GM19397 (cell line): ENCODE results near the gene TNFRSF19.

Source experiments
- ATAC-seq: cut with Tn5 transposase; IDR thresholded peaks from one replicate; pipeline ENCODE4 v1.9.1; 2021; ENCODE audit warnings: mild to moderate bottlenecking, moderate library complexity; ENCODE audit not compliant: unreplicated experiment

TNFRSF19 gene

DNA sequence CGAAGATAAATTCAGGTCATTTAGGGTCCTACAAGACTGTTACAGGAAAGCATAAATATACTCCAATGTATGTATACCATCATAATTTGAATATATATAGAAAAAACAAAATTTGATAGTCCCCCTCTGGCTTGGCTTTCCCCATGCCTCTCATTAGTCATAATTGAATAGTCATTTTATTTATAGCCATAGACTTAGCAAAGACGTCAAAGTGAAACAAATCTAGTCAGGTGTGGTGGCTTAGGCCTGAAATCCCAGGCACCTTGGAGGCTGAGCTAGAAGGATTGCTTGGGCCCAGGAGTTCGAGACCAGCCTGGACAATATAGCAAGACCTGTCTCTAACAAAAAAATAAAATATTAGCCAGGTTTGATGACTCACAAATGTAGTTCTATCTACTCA is 141.1 kb downstream of the TNFRSF19 start:
- no peak for ATAC-seq

DNA sequence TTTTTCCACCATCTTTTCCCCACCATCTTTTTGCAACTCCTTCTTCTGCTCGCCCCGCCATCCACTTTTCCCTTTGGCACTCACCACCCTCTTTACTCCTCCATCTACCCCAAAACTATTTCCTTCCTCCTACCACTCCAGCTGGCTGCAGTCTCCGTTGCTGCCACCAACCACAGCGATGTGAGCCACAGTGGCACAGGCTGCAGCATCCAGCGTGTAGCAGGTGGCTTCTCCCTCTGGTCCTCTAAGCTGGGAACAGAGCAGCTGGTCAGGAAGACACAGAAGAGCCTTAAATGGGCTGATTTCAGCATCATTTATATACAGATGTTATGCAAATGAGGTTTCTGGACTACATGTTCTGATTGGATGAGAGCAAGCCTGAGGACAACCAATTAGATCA is 144.5 kb downstream of the TNFRSF19 start:
- no peak for ATAC-seq

DNA sequence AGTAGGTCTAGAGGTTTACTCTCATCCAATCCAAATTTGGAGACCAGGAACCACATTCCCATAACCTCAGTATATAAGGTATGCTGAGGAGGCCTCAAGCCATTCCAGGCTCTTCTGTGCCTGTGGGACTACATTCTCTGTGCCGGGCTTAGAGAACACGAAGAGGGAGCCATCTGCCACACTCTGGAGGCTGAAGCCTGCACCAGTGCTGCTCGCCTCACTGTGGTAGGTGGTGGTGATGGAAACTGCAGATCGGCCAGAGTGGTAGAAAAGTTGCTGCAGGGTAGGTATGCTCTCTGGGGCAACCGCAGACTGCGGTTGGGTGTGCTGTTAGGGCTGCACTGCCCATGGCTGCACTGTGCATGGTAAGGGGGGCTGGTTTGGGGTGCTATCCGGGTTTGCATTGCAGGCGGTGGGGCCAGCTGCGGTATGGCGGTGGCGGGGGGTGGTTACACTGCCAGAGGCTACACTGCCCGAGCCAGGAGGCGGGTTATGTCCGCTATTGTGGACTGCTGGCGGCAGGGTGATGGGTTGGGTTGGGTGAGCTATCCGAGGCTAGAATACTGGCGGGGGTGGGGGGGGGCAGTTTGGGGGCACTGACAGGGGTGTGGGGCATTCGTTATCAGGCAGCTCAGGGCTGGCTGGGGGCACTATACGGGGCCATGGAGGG is 145.0 kb downstream of the TNFRSF19 start:
- no peak for ATAC-seq

DNA sequence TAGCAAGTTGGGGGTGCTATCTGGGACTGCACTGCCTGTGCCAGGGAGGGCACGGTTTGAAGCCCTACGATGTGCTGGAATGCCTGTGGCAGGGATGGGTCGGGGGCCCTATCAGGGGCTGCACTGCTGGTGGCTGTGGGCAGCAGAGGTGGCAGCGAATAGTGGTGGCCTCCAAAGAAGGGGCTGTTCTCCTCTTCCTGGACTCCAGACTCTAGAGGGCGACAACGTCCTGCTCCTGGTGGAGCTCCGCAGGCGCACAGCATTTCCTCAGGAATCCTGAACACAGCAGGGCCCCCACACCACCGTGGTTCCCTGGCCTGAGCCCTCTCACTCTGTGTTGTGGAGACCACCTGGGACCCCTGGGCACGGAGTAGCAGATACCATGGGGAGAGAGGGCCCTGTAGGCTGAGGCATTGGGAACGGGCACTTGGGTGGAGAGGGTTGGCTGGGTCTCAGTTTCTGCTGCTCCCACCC is 145.6 kb downstream of the TNFRSF19 start:
- no peak for ATAC-seq

DNA sequence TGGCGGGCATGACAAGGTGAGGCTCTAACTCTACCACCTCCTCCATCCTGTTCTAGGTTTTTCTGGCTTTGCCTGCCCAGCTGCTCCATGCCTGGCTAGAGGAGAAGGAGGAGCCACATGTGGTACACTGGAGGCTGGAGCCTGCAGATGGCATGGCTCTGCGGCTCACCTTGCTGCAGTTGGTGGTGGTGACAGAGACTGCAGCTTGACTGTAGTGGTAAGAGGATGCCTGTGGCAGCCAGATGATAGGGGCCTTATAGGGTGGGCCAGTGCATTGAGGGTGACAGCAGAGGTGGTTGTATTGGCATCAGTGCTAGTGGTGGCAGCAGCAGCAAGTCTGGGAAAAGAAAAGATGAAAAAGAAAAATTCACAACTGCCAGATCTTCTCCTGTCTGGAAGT is 146.2 kb downstream of the TNFRSF19 start:
- no peak for ATAC-seq

DNA sequence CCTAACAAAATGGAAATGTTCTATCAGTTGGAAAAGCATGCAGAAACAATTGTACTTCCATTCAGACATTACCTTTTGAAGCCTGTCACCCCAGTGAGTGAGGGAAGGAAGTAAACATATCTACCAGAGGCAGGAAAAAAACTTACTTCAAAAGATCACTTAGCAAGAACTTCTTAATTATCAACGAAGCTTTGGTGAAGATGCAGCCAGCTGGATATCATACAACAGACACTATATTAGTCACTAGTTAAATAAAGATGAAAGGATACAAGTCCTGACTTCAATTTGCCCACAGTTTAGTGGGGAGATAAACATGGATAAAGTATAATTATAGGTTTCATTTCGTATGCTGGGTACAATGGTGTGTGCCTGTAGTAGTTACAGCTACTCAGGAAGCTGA is 148.8 kb downstream of the TNFRSF19 start:
- ATAC-seq = no peak

DNA sequence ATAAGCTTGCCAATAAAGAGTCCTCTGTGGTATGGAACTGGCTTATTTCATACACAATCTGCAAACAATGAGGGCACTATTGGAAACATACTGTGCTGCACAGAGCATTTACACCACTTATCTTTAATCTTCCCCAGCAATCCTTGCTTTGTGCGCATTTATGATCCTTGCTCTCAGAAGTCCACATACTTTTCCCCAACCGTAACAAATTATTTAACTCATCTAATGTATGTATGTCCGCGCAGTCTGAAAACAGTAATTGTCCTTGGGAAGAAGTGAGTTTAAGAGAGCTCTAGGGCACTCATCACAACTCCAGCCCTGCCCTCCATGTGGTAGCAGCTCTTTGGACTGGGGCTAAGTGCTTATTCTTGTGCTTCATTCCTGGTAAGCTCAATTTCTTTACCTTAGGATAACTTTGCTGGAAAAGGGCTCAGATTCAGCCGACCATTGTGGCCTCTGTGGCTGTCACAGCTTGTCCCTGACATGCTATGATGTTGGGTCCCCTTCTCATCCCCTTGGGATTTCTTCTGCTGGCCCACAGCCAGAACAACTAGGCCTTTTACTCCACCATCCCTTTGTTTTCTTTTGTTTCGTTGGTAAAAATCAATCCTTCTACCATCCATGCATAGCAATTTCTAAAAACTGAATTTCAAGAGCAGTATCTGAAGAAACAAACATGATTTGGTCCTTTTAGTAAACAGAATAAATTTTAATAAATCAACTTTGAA is 152.7 kb downstream of the TNFRSF19 start:
- no peak for ATAC-seq

DNA sequence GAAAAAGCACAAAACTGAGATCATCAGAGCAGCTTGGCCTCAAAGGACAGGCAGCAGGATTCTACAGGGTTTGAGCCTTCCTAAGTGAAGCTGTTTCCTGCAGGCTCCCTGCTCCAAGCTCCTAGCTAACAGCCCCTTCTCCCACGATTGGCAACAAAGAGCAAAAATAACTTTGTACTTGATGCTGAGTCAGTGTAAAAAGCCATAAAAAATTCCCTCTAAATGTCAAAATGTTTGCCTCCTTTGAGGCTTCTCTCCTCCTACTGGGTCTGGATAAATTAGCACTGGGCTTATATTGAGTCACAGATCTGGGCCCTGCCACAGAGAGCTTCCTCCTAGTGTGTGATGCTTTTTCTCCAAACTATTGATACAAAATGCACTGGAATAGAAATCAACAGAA is 153.3 kb downstream of the TNFRSF19 start:
- ATAC-seq = no peak

DNA sequence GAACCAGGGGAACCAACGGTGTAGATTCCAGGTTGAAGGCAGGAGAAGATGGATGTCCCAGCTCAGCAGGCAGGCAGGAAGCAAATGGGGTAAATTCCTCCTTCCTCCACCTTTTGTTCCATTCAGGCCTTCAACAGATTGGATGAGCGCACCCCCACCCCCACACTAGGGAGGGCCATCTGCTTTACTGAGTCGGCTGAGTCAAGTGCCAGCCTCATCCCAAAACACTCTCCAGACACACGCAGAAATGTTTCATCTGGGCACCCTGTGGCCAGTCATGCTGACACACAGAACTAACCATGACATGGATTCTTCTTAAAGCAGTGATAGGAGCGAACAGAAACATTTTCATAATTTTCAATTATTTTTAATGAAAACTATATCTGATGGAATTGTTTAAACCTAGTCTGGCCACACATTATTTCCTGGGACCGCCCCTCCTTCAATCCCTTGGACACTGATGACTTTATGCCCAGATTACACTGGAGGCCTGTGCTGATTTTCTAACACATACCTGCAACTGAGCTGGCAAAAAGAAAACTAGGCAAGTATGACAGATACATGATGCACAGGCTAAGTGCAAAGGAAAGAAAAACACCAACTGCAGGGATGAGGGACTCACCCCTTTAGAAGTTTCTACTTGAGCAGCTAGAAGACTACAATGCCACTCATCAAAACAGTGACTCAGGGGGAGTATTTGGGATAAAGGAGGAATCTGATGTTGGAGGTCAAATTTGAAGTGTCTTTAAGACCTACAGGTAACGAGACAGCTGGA is 154.2 kb downstream of the TNFRSF19 start:
- no peak for ATAC-seq
